Uterus (tissue), 2 donors: ENCODE data around the gene RBM24.
"Not testable (repeated sequence)": the region's sequence is repeated elsewhere in the genome, so short reads cannot be mapped to it uniquely, and the experiment has no call there.

ENCODE experiments used
- CTCF ChIP-seq, 4 experiments: fragments of 200-600 bp in 2 of 4; fragments of 450-650 bp in 2 of 4; sonication (generic) in 2 of 4; IDR thresholded peaks; one replicate each; pipeline ENCODE4 v1.5.1; 2016 to 2019; ENCODE audit warnings: antibody characterized with exemption in 4 of 4, mild to moderate bottlenecking in 2 of 4, moderate library complexity in 1 of 4
- POLR2A ChIP-seq, 2 donors: fragments of 450-650 bp; IDR thresholded peaks; one replicate each; pipeline ENCODE4 v1.6.1; 2016; ENCODE audit warnings: antibody characterized with exemption in 2 of 2, mild to moderate bottlenecking in 1 of 2, moderate library complexity in 1 of 2

GRCh38 chr6:17313238-17313637 is 32.1 kb downstream of the RBM24 start:
- TF ChIP-seq CTCF, POLR2A (IDR thresholded peaks at IDR 0.05): not testable (repeated sequence)
